ENCODE measurements around the gene AKAP12. TPM values are rescaled to one million over a fixed set of nuclear protein-coding genes. Genes with fewer than 3 reads are reported as not detected.

AKAP12 gene
- total RNA-seq, 1 donor from 2014 or later = 40.8 TPM

DNA sequence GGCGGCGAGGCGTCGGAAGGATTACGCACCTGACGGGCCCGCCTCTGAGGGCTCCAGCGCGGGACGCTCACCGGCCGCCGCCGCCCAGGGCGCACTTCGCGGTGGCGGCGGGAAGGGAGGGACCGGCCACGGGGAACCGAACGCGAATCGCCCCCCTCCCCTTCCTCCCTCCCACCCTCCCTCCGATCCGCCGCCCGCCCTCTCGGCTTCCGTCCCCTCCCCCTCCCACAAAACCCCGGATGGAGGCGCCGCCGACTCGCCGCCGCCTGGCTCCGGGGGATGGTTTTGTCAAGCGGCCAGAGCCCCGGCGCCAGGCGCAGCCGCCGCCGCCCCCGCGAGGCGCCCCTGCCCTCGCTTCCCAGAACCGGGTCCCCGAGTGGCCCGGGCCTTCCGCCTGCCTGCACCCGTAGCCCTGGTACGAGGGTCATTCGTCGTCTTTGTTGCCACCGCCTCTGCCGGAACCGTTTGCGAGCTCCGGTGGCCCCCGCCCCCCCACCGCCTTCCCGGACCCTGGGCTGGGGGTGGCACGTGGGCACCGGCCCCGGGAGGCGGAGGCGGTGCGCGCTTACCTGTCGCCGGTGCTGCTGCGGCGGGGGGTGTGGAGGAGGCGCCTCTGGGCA is 151.2 kb downstream of the AKAP12 start:
- Histone ChIP-seq H3K27me3 (no peaks in the 10 kb centered on the region), H3K4me1 (peaks cover 53% of the 10 kb centered on the region), H3K4me3 (peak overlapping the region; percentile 93), H3K36me3 (no peaks in the 10 kb centered on the region), H3K9me3 (no peaks in the 10 kb centered on the region), H3K27ac (peak overlapping the region; percentile 96)
- TF ChIP-seq, protein P1, sequence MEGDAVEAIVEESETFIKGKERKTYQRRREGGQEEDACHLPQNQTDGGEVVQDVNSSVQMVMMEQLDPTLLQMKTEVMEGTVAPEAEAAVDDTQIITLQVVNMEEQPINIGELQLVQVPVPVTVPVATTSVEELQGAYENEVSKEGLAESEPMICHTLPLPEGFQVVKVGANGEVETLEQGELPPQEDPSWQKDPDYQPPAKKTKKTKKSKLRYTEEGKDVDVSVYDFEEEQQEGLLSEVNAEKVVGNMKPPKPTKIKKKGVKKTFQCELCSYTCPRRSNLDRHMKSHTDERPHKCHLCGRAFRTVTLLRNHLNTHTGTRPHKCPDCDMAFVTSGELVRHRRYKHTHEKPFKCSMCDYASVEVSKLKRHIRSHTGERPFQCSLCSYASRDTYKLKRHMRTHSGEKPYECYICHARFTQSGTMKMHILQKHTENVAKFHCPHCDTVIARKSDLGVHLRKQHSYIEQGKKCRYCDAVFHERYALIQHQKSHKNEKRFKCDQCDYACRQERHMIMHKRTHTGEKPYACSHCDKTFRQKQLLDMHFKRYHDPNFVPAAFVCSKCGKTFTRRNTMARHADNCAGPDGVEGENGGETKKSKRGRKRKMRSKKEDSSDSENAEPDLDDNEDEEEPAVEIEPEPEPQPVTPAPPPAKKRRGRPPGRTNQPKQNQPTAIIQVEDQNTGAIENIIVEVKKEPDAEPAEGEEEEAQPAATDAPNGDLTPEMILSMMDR (IDR thresholded peaks at IDR 0.05) = no peak
- ATAC-seq (peak; percentile 55), DNase-seq (peak; percentile 92)
- intact Hi-C loops (cut with DNase I) = no loop called here

DNA sequence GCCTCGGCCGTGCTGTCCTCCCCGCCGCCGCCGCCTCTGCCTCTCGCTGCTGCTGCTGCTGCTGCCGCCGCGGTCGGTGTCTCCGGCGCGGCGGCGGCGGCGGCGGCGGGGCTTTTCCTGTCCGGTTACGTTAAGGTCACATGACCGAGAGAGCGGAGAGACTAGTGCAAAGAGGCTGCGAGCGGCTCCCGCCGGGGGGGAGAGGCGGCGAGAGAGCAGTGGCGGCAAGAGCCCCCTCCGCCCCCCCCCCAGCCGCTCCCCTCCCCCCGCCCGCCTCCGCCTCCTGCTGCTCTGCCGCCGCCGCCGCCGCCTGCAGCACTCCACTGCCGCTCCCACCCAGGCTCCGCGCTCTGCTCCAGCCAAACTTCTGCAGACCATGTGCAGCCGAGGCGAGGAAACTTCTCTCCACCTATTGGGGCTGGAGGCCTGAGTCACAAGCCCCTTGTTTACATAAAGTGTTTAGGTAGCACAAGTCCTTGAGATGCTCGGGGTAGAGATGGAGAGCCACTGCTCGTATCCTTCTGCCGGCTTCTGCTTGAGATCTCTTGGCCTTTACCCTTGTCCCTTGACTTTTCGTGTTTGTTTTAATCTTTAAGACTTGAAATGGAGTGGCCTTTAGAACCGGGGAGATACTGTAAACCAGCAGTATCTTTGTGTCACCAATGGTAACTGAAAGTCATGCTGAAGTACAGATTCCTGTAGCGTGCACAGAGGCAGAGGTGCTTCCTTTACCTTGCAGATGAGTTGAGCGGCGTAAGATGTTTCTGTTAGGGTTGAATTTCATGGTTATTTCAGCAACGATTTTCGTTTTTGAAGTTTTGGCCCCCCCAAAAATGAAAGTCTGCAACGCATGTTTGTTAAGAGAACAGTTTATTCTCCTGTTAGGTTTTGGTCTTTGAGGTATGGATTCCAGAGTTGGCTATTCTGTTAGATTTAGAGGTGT is 152.0 kb downstream of the AKAP12 start, which contains the start of gene ZBTB2:
TSS of gene ZBTB2 (minus strand) at position 89 of the 943 bp plus-strand sequence. CDS start 17,922 bp downstream, outside the sequence.
- H3K27ac ChIP-seq = peak within 1 kb of the TSS; percentile 96
- peak within 1 kb of the TSS; percentile 93 for H3K4me3 ChIP-seq
- ATAC-seq (peak; percentile 7), DNase-seq (peak; percentile 88)
- H3K4me1 ChIP-seq = peaks cover 61% of the 10 kb centered on the region
- no peaks in the 10 kb centered on the region for H3K9me3 ChIP-seq
- TF ChIP-seq, protein P1 (IDR thresholded peaks at IDR 0.05) = no peak
- H3K36me3 ChIP-seq = no peaks in the 10 kb centered on the region
- intact Hi-C loops (cut with DNase I) = no loop called here
- no peaks in the 10 kb centered on the region for H3K27me3 ChIP-seq

DNA sequence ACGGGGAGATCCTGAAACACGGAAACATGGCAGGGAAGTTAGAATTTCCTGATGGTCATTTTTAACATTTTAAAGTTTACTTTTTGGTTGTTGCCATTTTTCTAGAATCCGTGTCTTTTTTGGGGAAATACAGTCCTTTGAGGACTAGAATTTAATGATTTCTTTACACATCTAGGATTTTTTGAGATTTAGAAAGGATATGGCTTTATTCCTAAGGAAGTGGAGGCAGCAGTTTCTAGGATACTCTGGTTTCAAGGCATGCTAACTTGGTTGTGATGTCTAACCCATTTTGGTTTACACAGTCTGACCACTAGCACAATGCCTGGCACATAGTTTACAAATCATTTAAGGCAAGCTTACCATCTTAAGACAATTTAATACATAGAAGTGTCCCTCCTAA is 152.7 kb downstream of the AKAP12 start:
- intact Hi-C loops (cut with DNase I) = no loop called here
- ATAC-seq = no peak
- H3K27ac ChIP-seq = peak overlapping the region; percentile 96
- H3K4me3 ChIP-seq = peak overlapping the region; percentile 93
- H3K27me3 ChIP-seq = no peaks in the 10 kb centered on the region
- DNase-seq = no peak
- H3K4me1 ChIP-seq = peaks cover 64% of the 10 kb centered on the region
- peaks cover 3% of the 10 kb centered on the region for H3K36me3 ChIP-seq
- H3K9me3 ChIP-seq = no peaks in the 10 kb centered on the region
- TF ChIP-seq, protein P1 (IDR thresholded peaks at IDR 0.05) = no peak

DNA sequence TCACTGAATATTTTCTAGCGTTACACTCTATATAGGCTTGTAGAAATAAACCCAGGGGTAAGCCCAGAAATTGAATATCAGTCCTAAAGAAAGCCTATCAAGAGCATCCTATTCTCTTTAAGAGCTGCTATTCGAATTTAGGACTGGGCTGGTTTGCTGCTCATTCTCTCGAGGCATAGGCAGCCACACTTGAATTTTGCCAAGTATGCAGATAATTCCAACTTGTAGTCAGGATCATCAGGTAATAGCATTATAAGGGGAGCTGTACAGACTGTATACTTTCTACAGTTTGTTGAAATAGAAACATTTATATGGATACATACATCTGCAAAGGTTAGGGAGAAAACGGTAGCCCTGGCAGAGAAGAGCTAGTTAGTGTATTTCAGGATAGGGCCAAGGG is 153.6 kb downstream of the AKAP12 start:
- Histone ChIP-seq H3K4me3 (no peak overlapping the region), H3K36me3 (peaks cover 10% of the 10 kb centered on the region), H3K4me1 (peaks cover 54% of the 10 kb centered on the region), H3K9me3 (no peaks in the 10 kb centered on the region), H3K27me3 (no peaks in the 10 kb centered on the region), H3K27ac (no peak overlapping the region)
- TF ChIP-seq, protein P1 (IDR thresholded peaks at IDR 0.05) = no peak
- intact Hi-C loops (cut with DNase I) = no loop called here
- DNase-seq = no peak
- no peak for ATAC-seq

DNA sequence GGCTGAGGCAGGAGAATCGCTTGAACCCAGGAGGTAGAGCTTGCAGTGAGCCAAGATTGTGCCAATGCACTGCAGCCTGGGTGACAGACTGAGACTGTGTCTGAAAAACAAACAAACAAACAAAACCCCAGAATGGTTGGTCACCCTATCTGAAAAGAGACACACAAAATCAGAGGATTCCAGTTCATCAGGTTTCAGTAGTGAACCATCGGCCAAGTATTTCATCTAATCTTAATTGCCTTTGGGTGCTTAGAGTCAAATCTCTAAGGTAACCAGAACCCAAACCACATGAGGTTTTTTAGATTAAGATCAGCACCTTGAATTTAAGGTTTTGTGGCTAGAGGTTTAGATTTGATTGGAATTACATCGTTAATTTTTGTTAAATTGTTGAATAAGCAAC is 159.9 kb downstream of the AKAP12 start:
- Histone ChIP-seq H3K27me3 (no peaks in the 10 kb centered on the region), H3K9me3 (no peaks in the 10 kb centered on the region), H3K36me3 (peaks cover 37% of the 10 kb centered on the region), H3K4me1 (peaks cover 38% of the 10 kb centered on the region), H3K4me3 (no peak overlapping the region), H3K27ac (no peak overlapping the region)
- intact Hi-C loops (cut with DNase I) = no loop called here
- TF ChIP-seq, protein P1 (IDR thresholded peaks at IDR 0.05) = no peak
- DNase-seq (no peak), ATAC-seq (no peak)
